Occipital lobe (tissue), 2 donors: ENCODE measurements around the gene ZNF430. TPM values are rescaled to one million over a fixed set of nuclear protein-coding genes. Genes with fewer than 3 reads are reported as not detected.

Source experiments
- small RNA-seq: library from RNA; depleted of rRNA; stranded (forward); fragments of <200 nt; gene quantifications from one replicate; pipeline ENCODE3, GENCODE V24; 2014
- total RNA-seq: library from RNA; depleted of rRNA; stranded (reverse); fragments of >200 nt; gene quantifications from one replicate; pipeline ENCODE4 v1.2.3, GENCODE V29; 2014

The ZNF430 gene
- total RNA-seq, 1 donor from 2014 or later, result 33.8 TPM

Small RNA genes within 50 kb of the gene (small RNA-seq; reads per million reads assigned to genes)
- not detected for gene AC008739.3

Other genes starting within 250 kb of the ZNF430 start
- 22.8 TPM for gene ZNF66, start 244.4 kb upstream of the ZNF430 start, total RNA-seq
- 33.2 TPM for gene ZNF85, start 97.4 kb upstream of the ZNF430 start, total RNA-seq
- 51.5 TPM for gene ZNF714, start 61.5 kb downstream of the ZNF430 start, total RNA-seq
- 24.6 TPM for gene ZNF431, start 121.4 kb downstream of the ZNF430 start, total RNA-seq